GOT3 (cell line): ENCODE measurements around the gene SHKBP1.
"Not testable (repeated sequence)": the region's sequence is repeated elsewhere in the genome, so short reads cannot be mapped to it uniquely, and the experiment has no call there.

Experiments
- DNase-seq: peaks from one replicate; lab custom pipeline; 2025; ENCODE audit warnings: mixed read lengths; lab: John Stamatoyannopoulos, UW

Gene SHKBP1

DNA sequence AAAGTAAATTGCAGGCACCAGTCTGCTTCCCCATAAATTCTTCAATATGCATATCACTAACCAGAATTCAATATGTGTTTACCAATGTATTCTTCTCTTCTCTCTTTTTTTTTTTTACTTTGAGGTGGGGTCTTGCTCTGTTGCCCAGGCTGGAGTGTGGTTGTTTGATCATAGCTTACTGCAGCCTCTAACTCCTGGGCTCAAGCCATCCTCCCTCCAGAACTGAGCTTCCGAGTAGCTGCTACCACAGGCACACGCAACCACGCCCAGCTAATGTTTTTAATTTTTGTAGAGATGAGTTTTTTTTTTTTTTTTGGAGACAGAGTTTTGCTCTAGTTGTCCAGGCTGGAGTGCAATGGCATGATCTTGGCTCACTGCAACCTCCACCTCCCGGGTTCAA is 41.3 kb downstream of the SHKBP1 start:
- DNase-seq: no peak

DNA sequence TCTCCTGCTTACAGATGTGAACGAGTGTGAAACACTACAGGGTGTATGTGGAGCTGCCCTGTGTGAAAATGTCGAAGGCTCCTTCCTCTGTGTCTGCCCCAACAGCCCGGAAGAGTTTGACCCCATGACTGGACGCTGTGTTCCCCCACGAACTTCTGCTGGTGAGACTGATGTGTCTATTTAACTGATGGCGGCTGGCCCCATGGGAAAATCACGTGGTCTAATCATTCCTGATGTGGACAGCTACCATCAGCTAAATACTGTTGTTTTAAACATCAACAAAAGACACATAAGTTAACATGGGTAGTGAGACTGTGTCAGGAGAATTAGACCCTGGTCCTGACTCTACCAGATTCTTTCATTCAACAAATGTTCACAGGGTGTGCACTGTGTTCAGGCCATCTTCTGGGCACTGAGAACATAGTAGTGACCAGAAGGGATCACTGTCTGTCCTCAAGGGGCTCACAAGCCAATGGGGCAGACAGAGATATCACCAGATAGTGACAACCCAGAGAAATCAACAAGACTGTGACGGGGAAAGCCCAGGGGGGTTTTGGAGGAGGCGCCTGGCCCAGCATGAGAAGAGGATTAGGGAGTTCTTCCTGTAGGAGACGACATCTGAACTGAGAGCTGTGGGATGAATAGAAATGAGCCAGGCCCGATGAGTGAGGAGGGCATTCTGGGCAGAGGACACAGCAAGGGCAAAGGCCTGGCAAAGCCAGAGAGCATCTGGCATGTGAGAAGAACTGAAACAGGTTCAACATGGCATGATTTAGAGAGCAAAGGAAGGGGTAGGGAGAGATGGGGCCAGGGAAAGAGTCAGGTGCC is 42.9 kb downstream of the SHKBP1 start:
- DNase-seq: no peak

DNA sequence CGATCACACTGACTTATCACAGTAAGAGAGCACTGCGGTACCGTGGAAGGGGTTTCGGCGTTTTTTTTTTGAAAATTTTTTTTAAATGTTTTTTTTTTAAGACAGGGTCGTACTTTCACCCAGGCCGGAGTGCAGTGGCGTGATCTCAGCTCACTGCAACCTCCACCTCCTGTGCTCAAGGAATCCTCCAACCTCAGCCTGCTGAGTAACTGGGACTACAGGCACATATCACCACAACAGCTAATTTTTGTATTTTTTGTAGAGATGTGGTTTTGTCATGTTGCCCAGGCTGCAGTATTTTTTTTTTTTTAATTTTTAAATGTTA is 43.5 kb downstream of the SHKBP1 start:
- DNase-seq: no peak

DNA sequence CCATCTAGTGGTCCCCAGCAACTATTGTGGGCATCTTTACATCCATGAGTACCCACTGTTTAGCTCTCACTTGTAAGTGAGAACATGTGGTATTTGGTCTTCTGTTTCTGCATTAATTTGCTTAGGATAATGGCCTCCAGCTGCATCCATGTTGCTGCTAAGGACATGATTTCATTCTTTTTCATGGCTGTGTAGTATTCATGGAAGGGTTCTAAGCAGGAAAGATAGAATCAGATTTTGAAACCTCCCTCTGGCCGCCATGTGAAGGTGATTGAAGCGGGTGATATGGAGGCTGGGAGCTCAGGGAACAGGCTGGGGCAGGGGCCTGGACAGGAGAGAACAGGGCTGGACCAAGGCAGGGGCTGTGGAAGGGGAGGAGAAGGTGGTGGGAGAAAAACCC is 44.6 kb downstream of the SHKBP1 start:
- DNase-seq: no peak

DNA sequence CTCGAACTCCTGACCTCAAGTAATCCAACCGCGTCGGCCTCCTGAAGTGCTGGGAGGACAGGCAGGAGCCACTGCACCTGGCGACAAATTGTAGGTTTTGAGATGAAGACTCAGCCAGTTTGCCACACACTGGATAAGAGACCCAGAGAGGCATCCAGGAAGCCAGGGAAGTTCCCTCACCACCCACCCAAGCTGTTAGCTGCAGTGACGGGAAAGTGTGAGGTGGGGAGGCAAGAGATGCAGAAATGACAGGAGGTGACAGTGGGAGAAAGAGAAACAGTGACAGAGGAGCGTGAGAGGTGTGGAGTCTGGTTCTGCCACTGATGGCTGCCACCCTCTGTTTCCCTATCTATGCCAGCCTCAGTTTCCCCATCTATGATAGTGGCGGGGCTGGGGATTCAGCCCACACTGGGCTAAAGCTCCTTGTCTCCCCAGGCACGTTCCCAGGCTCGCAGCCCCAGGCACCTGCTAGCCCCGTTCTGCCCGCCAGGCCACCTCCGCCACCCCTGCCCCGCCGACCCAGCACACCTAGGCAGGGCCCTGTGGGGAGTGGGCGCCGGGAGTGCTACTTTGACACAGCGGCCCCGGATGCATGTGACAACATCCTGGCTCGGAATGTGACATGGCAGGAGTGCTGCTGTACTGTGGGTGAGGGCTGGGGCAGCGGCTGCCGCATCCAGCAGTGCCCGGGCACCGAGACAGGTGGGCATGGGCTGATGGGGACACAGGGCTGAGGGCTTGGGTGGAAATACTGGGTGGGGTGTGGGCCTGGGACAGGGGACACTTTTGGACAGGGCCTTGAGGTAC is 45.5 kb downstream of the SHKBP1 start:
- no peak for DNase-seq

DNA sequence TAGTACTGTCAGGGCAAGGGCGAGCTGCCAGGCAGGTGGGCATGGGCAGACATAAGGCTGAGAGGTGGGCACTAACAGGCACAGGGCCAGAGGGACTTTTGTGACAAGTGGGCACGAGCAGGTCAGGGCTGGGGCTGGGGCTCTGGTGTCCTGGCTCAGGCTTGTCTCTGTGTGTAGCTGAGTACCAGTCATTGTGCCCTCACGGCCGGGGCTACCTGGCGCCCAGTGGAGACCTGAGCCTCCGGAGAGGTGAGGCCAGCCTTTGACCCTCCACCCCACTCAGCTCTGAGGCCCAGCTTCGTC is 46.1 kb downstream of the SHKBP1 start:
- DNase-seq: no peak

DNA sequence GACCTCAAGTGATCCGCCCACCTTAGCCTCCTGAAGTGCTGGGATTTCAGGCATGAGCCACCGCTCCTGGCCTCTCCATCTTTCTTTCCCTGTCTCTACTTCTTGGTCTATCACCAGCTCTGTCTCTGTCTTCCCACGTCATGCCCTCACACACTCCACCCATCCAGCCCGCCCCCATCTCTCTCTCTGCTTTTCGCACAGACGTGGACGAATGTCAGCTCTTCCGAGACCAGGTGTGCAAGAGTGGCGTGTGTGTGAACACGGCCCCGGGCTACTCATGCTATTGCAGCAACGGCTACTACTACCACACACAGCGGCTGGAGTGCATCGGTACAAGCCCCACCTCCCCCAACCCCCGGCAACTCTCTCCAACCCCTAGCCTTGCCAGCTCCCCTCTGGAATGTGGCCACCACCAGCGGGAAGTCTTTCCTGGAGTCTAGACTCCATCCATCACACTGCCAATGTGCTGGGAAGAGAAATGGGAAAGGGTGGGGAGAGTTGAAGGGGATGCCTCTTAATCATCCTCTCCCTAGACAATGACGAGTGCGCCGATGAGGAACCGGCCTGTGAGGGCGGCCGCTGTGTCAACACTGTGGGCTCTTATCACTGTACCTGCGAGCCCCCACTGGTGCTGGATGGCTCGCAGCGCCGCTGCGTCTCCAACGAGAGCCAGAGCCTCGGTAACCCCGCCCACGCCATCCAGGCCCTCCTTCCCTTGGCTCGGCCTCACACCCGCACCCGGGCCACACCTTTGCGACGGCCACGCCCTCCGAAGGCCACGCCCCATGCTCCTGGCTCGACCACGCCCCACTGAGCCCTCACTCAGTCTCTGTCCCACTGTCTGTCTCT is 47.0 kb downstream of the SHKBP1 start:
- no peak for DNase-seq

DNA sequence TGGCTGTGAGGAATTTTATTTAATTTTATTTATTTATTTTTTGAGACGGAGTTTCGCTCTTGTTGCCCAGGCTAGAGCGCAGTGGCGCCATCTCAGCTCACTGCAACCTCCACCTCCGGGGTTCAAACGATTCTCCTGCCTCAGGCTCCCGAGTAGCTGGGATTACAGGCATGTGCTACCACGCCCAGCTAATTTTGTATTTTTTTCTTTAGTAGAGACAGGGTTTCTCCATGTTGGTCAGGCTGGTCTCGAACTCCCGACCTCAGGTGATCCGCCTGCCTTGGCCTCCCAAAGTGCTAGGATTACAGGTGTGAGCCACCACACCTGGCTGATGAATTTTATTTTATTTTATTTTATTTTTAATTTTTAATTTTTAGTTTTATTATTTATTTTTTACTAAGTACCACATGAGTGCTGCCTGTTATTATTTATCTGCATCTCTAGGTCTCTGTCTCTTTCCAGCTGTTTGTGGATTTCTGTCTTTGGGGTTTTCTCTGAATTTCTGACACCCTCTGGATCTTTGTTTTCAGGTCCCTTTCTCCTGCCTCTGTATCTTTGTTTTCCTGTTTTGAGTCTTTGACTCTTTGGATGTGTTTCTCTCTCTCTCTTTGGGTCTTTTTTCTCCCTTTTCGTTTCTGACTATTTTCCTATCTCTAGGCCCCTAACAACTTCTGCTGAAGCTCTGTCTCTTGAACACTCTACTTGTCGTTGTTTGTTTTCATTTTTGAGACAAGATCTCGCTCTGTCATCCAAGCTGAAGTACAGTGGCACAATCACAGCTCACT is 47.9 kb downstream of the SHKBP1 start:
- not testable (repeated sequence) for DNase-seq

DNA sequence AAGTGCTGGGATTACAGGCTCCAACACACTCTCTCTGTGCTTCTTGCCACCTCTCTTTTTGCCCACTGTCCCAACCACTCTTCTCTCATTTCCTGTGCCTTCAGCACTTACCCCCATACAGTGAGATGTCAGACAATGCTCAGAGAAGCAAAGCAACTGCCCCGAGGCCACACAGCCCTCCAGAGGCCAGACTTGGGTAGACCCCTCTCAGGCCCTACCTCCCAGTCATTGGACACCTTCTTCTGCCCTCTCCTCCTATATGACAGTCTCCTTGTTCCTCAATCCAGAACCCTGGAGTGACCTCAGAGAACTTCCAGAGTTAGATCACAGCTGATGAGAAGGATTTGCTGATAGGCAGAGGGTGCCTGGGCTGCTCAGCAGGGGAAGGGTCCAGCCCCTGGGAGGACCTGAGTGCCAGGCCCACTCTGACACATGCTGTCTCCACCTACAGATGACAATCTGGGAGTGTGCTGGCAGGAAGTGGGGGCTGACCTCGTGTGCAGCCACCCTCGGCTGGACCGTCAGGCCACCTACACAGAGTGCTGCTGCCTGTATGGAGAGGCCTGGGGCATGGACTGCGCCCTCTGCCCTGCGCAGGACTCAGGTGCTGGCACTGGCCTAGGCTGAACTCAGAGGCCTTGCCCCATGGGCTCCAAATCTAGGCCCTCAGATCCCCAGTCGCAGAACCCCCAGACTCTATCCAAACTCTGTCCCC is 48.9 kb downstream of the SHKBP1 start:
- DNase-seq: no peak

DNA sequence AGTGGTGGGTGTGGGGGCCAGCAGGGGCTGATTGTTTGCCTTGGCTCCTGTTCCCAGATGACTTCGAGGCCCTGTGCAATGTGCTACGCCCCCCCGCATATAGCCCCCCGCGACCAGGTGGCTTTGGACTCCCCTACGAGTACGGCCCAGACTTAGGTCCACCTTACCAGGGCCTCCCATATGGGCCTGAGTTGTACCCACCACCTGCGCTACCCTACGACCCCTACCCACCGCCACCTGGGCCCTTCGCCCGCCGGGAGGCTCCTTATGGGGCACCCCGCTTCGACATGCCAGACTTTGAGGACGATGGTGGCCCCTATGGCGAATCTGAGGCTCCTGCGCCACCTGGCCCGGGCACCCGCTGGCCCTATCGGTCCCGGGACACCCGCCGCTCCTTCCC is 50.2 kb downstream of the SHKBP1 start:
- no peak for DNase-seq

DNA sequence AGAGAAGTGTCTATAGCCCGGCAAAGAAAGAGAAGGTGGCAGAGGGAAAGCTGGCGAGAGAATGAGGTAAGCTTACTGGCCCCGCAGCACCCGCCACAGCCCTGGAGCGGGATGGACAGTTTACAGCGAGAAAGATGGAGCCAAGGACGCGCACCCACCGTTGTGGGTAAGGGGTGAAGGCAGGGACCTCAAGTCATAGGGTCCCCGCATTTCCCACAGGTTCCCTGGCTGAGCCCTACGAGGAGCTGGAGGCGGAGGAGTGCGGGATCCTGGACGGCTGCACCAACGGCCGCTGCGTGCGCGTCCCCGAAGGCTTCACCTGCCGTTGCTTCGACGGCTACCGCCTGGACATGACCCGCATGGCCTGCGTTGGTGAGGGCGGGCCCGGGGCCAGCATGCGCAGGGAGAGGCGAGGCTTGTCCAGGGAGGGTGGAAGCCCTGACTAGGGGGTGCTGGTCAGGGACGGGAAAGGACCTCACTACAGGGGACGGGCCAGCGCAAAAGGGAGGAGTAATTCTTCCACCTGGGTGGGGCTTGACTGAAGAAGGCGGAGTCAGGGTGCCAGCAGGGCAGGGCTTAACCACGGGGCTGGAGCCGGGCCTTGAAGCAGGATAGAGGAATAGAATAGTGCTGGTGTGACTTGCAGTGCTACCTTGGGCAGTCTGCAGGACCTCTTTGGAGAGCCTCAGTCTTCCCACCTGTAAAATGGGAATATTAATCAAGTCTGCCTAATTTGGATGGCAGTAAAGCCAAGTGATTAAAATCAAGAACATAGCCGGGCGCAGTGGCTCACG is 51.0 kb downstream of the SHKBP1 start:
- no peak for DNase-seq

DNA sequence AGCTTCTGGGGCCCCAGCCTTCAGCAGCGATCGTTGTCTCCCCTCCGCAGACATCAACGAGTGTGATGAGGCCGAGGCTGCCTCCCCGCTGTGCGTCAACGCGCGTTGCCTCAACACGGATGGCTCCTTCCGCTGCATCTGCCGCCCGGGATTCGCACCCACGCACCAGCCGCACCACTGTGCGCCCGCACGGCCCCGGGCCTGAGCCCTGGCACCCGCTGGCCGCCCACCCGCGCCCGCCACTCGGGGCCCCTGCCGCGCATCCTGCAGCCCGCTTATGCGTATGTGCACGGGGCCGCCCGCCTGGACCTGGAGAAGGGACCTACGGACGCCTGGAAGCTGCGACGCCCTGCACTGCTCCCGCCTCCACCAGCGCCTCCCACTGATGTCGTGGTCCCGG is 52.7 kb downstream of the SHKBP1 start:
- DNase-seq: no peak

DNA sequence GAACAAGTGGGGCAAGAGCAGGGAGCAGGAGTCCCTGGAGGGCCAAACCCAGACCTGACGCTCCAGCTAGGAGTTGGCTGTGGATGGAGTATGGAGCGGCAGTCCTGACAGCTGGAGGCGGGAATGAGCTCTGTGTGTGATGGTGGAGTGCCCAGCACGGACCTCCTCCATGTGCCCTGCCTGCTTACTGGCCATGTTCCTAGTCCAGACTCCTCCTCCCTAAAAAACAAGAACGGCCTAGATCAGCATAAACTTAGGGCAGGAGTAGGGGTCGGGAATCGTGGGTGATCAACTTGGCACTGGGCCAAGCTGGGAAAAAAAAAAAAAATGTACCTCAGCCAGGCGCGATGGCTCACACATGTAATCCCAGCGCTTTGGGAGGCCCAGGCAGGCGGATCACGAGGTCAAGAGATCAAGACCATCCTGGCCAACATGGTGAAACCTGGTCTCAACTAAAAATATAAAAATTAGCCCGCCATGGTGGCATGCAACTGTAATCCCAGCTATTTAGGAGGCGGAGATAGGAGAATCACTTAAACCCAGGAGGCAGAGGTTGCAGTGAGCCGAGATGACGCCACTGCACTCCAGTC is 54.0 kb downstream of the SHKBP1 start:
- no peak for DNase-seq

DNA sequence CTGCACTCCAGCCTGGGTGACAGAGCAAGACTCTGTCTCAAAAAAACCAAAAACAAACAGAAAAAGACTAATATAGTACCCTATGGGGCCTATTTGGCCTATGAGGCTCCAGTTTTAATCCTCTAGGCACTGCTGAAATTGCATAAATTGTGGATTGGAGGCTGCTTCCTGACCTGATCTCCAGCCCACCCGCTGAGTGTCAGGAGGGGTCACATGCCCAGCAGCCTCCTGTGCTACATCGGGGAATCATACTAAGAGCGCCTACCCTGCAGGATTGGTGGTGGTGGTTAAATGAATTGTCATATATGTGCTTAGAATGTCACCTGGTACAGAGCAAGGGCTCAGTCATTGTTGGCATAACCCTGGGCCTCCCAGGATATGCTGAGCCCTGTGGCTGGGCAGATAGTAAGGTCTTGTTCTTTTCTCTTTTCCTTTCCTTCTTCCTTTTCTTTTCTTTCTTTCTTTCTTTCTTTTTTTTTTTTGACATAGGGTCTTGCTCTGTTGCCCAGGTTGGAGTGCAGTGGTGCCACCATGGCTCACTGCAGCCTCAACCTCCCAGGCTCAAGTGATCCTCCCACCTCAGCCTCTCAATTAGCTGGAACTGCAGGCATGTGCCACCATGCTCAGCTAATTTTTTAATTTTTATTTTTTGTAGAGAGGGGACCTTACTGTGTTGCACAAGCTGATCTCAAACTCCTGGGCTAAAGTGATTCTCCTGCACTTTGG is 55.8 kb downstream of the SHKBP1 start:
- DNase-seq: no peak

DNA sequence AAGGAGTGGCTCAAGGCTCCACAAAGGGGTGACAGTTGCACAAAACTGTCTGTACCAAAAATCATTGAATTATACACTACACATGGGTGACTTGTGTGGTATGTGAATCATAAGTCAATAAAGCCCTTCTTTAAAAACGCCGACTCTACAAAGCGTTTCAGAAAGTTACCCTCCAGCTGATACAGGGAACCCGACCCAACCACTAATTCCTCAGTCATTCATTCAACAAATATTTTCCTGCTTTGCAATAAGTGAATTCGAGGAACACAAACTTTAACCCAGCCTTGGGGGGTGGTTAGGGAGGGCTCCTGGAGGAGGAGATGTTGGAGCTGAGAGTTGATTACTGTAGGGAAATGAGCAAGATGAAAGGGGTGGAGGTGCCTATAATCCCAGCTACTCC is 56.5 kb downstream of the SHKBP1 start:
- DNase-seq: no peak

DNA sequence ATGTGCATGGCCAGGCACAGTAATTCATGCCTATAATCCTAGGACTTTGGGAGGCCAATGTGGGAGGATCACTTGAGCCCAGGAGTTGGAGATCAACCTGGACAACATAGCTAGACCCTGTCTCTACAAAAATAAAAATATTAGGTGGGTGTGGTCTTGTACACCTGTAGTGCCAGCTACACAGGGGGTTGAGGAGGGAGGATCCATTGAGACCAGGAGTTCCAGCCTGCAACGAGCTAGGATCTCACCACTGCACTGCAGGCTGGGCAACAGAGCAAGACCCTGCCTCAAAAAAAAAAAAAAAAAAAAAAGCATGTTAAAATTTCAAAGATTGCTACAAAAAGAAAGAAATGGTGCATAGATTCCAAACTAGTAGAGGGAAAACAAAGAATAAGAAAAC is 61.7 kb downstream of the SHKBP1 start:
- DNase-seq: no peak

DNA sequence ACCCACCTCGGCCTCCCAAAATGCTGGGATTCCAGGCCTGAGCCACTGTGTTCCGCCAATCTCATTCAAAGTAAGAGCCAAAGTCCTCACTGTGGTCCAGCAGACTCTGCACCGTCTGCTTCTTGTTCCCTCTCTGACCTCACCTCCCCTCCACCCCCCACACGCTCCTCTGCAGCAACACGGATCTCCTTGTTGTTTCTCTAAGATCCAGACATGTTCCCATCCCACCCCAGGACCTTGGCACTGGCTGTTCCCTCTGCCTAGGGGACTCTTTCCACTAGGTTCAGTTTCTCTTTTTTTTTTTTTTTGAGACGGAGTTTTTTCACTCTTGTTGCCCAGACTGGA is 62.9 kb downstream of the SHKBP1 start:
- no peak for DNase-seq

DNA sequence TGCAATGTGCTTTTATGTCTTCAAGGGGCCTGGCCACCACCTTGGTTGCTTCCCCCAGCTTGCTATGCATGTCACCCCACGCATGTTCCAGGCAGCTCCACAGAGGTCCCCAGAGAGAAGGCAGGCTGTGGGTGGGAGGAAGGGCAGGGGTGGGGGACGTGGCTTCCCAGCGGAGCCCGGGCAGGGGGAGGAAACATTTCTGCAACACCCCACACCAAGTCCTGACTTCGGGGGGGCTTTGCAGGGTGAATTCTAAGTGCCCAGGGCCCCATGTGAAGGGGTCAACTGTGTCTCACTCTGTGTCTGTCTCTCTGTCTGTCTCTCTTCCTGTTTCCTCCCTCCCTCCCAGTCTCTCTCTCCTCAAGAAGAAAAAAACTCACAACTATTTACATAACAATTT is 64.1 kb downstream of the SHKBP1 start:
- DNase-seq: no peak
